ENCODE measurements around the gene TPO. TPM values are rescaled to one million over a fixed set of nuclear protein-coding genes. Genes with fewer than 3 reads are reported as not detected.

TPO gene
- total and polyA plus RNA-seq, 9 donors: 0.08 to 0.53 (median 0.18) TPM

DNA sequence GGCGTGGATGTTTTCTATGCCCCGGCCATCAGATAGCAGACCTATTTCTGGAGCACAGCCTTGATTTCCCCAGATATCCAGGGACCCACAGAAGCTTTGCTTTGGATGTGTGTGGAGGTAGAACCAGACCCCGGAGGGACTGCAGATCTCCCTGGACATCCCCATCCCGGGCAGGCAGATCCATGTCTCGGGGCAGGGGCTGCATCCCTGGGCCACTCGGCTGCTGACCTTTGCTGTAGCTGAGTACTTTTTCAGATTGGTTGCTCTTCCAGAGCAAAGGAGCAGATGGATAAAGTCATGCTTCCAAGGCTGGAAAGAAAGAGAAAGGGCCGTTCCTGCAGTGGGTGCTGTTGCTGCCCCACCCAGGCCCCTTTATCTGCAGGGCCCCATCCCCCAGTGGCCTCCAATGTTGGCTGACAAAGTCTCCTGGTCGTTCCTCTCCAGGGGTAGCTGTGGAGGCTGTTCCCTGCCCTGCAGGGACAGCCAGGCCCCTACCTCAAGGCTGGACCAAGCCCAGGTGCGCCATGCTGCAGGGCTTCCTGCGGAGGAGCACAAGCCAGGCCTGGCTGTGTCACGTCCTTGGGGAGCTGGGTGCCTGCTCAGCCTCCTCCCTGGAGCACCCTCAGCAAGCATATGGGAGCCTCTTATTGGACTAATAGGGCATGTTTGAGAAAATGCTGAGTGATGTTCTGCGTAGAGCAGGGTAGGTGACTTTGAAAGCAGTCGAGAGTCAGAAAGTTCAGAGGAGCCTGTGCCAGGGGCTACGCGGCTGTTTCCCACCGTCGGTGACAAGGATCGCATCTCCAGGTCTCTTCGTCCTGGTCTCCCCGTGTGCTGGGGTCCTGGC lies 68.4 kb downstream of the TPO start:
- Histone ChIP-seq H3K36me3 (ENCODE audit: control insufficient read depth, insufficient read depth, low read length) (no peaks in the 10 kb centered on the region), H3K27ac (ENCODE audit: low read length) (no peak overlapping the region), H3K27me3 (ENCODE audit: control insufficient read depth, insufficient read depth, low read length) (peaks cover 2% of the 10 kb centered on the region), H3K4me1 (ENCODE audit: control insufficient read depth, insufficient read depth, low read length) (no peaks in the 10 kb centered on the region), H3K4me3 (ENCODE audit: low read length) (no peak overlapping the region), H3K9me3 (replicated peaks; ENCODE audit: control insufficient read depth, low read depth, low read length) (no peaks in the 10 kb centered on the region)
- 85% methylated on average over 17 of the region's 20 CpGs for WGBS (ENCODE audit: insufficient coverage)
- no peak for DNase-seq

DNA sequence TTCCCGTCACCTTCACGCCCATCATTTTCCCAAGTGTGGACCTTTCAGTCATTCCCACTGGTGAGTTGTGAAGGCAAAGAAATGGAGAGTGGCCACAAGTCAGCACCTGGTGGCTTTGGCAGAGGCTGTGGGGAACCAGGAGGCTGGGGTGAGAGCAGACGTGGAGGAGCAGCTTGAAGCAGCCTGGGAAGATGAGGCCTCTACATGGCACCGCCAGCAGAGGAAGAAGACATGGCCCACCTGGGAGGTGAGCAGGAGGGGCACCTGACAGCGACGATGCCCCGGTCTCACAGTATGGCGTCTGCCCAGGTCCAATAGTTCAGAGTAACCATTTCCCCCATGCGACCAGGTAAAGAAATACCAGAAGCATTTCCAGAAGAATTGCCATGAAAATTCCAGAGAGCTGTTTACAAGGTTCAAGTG lies 69.0 kb downstream of the TPO start:
- H3K4me3 ChIP-seq (ENCODE audit: low read length): no peak overlapping the region

DNA sequence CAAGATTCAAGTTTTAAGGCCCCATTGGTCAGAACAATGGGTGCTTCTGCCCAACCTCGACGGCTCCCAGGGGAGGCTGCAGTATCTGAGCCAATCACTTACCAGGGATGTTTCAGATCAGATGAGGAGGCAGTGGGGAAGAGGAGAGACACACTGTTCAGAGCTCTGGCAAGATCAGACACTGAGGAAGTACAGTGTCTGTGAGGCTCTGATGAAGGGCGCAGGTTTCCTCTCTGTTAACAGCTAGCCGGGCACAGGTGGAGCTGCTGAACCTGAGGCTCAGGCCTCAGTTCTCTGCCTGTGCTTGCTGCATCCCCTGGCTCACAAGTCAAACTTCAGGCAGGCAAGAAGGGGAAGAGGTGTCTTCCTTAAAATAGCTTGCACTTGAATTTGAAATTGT lies 69.7 kb downstream of the TPO start:
- no peaks in the 10 kb centered on the region for H3K4me1 ChIP-seq (ENCODE audit: control insufficient read depth, insufficient read depth, low read length)

More for the DNA sequence above, 69.0 kb downstream of the TPO start:
- Histone ChIP-seq H3K27ac (ENCODE audit: low read length) (no peak overlapping the region), H3K27me3 (ENCODE audit: control insufficient read depth, insufficient read depth, low read length) (peaks cover 2% of the 10 kb centered on the region), H3K9me3 (replicated peaks; ENCODE audit: control insufficient read depth, low read depth, low read length) (no peaks in the 10 kb centered on the region), H3K36me3 (ENCODE audit: control insufficient read depth, insufficient read depth, low read length) (no peaks in the 10 kb centered on the region), H3K4me1 (ENCODE audit: control insufficient read depth, insufficient read depth, low read length) (no peaks in the 10 kb centered on the region)
- WGBS (ENCODE audit: insufficient coverage): 90% methylated on average over 7 of the region's 9 CpGs
- no peak for DNase-seq

DNA sequence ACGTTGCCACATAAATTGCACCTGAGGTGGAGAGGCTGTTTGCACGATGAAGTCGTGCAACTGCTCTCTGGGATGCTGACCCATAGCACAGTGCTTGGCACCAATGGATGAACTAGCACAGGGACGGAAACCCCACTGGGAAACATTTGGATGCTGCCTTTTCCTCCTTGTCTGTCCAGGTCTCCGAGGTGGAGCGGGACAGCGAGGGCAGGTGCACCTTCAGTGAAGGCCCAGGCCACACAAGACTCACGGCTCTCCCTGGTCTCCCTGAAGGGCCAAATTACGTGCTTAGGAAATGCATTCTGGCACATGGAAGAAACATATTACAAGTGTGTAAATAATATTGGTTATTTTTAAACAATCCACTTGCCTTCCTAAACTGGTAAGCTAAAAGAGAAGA lies 70.3 kb downstream of the TPO start:
- no peaks in the 10 kb centered on the region for H3K4me1 ChIP-seq (ENCODE audit: control insufficient read depth, insufficient read depth, low read length)
- H3K4me3 ChIP-seq (ENCODE audit: low read length): no peak overlapping the region
- H3K27me3 ChIP-seq (ENCODE audit: control insufficient read depth, insufficient read depth, low read length): peaks cover 2% of the 10 kb centered on the region
- no peak for DNase-seq
- H3K27ac ChIP-seq (ENCODE audit: low read length): no peak overlapping the region
- H3K9me3 ChIP-seq (replicated peaks; ENCODE audit: control insufficient read depth, low read depth, low read length): no peaks in the 10 kb centered on the region
- 67% methylated on average over 5 of the region's 9 CpGs for WGBS (ENCODE audit: insufficient coverage)
- no peaks in the 10 kb centered on the region for H3K36me3 ChIP-seq (ENCODE audit: control insufficient read depth, insufficient read depth, low read length)

More for the DNA sequence above, 69.7 kb downstream of the TPO start:
- Histone ChIP-seq H3K4me3 (ENCODE audit: low read length) (no peak overlapping the region), H3K36me3 (ENCODE audit: control insufficient read depth, insufficient read depth, low read length) (no peaks in the 10 kb centered on the region), H3K9me3 (replicated peaks; ENCODE audit: control insufficient read depth, low read depth, low read length) (no peaks in the 10 kb centered on the region), H3K27ac (ENCODE audit: low read length) (no peak overlapping the region), H3K27me3 (ENCODE audit: control insufficient read depth, insufficient read depth, low read length) (no peaks in the 10 kb centered on the region)
- no peak for DNase-seq
- 85% methylated on average over 4 of the region's 4 CpGs for WGBS (ENCODE audit: insufficient coverage)

DNA sequence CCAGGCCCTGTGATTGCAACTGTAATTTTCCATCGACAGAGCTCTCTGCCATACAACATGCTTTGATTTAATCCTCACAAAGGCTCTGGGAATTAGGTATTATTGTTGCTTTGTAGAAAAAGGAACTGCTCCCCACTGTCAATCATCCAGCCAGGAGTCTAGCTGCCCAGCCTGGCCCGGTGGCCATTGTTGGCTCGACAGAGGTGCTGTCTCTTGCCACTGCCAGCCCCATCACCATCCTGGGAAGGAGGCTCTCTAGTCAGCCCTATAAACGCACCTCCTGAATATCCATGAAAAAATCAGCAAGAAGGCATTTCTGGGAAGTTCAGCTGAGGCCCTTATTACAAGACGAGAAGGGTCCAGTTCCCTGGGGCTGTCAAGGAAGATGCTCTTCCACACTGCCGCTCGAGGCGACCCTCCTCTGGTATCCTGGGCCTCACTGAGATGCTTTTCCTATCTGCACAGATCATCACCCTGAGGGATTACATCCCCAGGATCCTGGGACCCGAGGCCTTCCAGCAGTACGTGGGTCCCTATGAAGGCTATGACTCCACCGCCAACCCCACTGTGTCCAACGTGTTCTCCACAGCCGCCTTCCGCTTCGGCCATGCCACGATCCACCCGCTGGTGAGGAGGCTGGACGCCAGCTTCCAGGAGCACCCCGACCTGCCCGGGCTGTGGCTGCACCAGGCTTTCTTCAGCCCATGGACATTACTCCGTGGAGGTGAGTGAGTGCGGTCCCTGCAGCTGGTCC lies 71.0 kb downstream of the TPO start:
- WGBS (ENCODE audit: insufficient coverage): 91% methylated on average over 17 of the region's 22 CpGs

DNA sequence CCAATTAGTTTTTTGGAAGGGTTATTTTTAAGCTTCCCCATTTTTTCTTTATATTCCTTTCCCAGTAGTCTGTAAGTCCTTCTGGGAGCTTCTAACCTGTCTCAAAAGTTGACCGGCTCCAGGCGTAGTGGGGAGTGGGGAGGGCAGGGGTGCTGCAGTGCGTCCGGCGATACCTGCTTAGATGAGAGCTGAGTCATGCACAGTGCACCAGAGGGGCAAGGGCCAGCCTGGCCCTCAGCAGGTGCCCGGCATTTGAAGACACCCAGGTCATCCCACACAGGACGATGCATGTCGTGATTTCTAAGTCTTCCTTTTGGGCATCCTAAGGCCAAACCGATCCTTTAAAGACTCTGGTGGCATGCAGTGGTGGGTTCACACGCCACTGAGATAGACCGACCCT lies 73.4 kb downstream of the TPO start:
- H3K9me3 ChIP-seq (replicated peaks; ENCODE audit: control insufficient read depth, low read depth, low read length): no peaks in the 10 kb centered on the region
- H3K36me3 ChIP-seq (ENCODE audit: control insufficient read depth, insufficient read depth, low read length): no peaks in the 10 kb centered on the region
- no peaks in the 10 kb centered on the region for H3K4me1 ChIP-seq (ENCODE audit: control insufficient read depth, insufficient read depth, low read length)
- no peak for DNase-seq
- no peak overlapping the region for H3K4me3 ChIP-seq (ENCODE audit: low read length)
- WGBS (ENCODE audit: insufficient coverage): 86% methylated on average over 8 of the region's 11 CpGs
- H3K27ac ChIP-seq (ENCODE audit: low read length): no peak overlapping the region
- peaks cover 2% of the 10 kb centered on the region for H3K27me3 ChIP-seq (ENCODE audit: control insufficient read depth, insufficient read depth, low read length)

More for the DNA sequence above, 71.0 kb downstream of the TPO start:
- H3K27ac ChIP-seq (ENCODE audit: low read length): no peak overlapping the region
- peaks cover 2% of the 10 kb centered on the region for H3K27me3 ChIP-seq (ENCODE audit: control insufficient read depth, insufficient read depth, low read length)
- no peaks in the 10 kb centered on the region for H3K9me3 ChIP-seq (replicated peaks; ENCODE audit: control insufficient read depth, low read depth, low read length)
- no peaks in the 10 kb centered on the region for H3K36me3 ChIP-seq (ENCODE audit: control insufficient read depth, insufficient read depth, low read length)
- no peak overlapping the region for H3K4me3 ChIP-seq (ENCODE audit: low read length)
- H3K4me1 ChIP-seq (ENCODE audit: control insufficient read depth, insufficient read depth, low read length): no peaks in the 10 kb centered on the region
- no peak for DNase-seq

DNA sequence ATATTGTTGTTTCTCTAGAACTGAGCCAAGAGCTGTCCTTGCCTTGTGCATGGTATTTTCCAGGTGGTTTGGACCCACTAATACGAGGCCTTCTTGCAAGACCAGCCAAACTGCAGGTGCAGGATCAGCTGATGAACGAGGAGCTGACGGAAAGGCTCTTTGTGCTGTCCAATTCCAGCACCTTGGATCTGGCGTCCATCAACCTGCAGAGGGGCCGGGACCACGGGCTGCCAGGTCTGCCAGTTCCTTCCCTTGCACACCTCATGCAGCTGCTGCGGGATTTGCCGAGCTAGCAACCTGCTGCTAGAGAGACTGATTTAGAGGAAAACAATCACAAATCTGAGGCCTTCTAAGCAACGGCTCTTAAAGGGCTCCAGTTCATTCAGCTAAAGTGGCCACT lies 74.5 kb downstream of the TPO start:
- Histone ChIP-seq H3K4me3 (ENCODE audit: low read length) (no peak overlapping the region), H3K27me3 (ENCODE audit: control insufficient read depth, insufficient read depth, low read length) (peaks cover 2% of the 10 kb centered on the region), H3K27ac (ENCODE audit: low read length) (no peak overlapping the region), H3K9me3 (replicated peaks; ENCODE audit: control insufficient read depth, low read depth, low read length) (no peaks in the 10 kb centered on the region), H3K4me1 (ENCODE audit: control insufficient read depth, insufficient read depth, low read length) (no peaks in the 10 kb centered on the region), H3K36me3 (ENCODE audit: control insufficient read depth, insufficient read depth, low read length) (no peaks in the 10 kb centered on the region)
- no peak for DNase-seq
- 47% methylated on average over 9 of the region's 9 CpGs for WGBS (ENCODE audit: insufficient coverage)

DNA sequence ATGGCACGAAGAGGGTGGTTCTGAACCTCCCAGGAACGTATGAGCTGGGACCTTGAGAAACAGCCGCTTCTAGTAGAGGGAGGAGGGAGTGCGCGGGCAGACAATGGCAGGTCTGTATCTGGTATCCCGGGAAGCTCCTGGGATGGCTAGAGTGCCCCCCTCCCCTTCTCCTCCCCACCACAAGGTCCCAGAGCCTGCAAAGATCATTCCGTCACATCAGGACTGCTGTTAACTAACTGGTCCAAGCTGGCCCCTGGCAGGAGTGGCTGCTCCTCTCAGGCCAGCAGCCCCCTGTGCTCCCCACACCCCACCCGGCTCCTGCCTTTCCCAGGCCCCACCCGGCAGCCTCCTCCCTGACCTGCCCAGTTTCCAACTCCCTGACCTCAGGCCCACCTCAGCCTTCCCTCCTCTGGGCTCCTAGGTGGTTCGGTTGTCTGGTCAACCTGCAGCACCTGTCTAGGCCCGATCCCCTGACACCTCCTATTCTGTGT lies 75.0 kb downstream of the TPO start:
- 39% methylated on average over 3 of the region's 11 CpGs for WGBS (ENCODE audit: insufficient coverage)

DNA sequence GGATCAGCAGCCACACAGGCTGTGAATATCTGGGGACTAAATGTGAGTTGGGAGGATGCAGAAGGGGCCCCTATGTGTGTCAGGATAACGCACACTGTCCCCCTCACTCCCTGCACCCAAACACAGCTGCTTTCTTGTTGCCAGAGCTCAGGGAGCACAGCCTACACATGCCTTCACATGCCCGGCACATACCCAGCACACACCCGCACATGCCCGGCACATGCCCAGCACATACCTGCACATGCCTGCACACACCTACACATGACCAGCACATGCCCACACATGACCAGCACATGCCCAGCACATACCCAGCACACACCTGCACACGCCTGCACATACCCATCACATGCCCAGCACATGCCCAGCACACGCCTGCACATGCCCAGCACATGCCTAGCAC lies 75.6 kb downstream of the TPO start:
- Histone ChIP-seq H3K27me3 (ENCODE audit: control insufficient read depth, insufficient read depth, low read length) (peaks cover 2% of the 10 kb centered on the region), H3K9me3 (replicated peaks; ENCODE audit: control insufficient read depth, low read depth, low read length) (no peaks in the 10 kb centered on the region), H3K4me3 (ENCODE audit: low read length) (no peak overlapping the region), H3K36me3 (ENCODE audit: control insufficient read depth, insufficient read depth, low read length) (no peaks in the 10 kb centered on the region), H3K4me1 (ENCODE audit: control insufficient read depth, insufficient read depth, low read length) (no peaks in the 10 kb centered on the region), H3K27ac (ENCODE audit: low read length) (no peak overlapping the region)
- WGBS (ENCODE audit: insufficient coverage): 91% methylated on average over 4 of the region's 6 CpGs
- DNase-seq: no peak

More for the DNA sequence above, 75.0 kb downstream of the TPO start:
- DNase-seq: no peak
- no peak overlapping the region for H3K4me3 ChIP-seq (ENCODE audit: low read length)
- H3K4me1 ChIP-seq (ENCODE audit: control insufficient read depth, insufficient read depth, low read length): no peaks in the 10 kb centered on the region
- H3K36me3 ChIP-seq (ENCODE audit: control insufficient read depth, insufficient read depth, low read length): no peaks in the 10 kb centered on the region
- H3K9me3 ChIP-seq (replicated peaks; ENCODE audit: control insufficient read depth, low read depth, low read length): no peaks in the 10 kb centered on the region
- H3K27ac ChIP-seq (ENCODE audit: low read length): no peak overlapping the region
- H3K27me3 ChIP-seq (ENCODE audit: control insufficient read depth, insufficient read depth, low read length): peaks cover 2% of the 10 kb centered on the region

DNA sequence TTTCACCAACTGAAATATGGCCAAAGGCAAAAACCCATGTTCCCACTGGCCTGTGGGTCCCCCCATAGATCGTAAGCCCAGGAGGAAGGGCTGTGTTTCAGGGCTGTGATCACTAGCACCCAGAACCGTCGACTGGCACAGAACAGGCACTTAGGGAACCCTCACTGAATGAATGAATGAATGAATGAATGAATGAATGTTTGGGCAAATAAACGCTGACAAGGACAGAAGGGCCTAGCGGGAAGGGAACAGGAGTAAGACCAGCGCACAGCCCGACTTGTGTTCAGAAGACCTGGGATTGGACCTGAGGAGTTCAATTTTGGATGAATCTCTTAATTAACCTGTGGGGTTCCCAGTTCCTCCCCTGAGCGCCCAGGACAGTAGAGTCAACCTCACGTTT lies 76.2 kb downstream of the TPO start:
- Histone ChIP-seq H3K9me3 (replicated peaks; ENCODE audit: control insufficient read depth, low read depth, low read length) (no peaks in the 10 kb centered on the region), H3K4me1 (ENCODE audit: control insufficient read depth, insufficient read depth, low read length) (no peaks in the 10 kb centered on the region), H3K36me3 (ENCODE audit: control insufficient read depth, insufficient read depth, low read length) (no peaks in the 10 kb centered on the region), H3K27me3 (ENCODE audit: control insufficient read depth, insufficient read depth, low read length) (peaks cover 2% of the 10 kb centered on the region), H3K27ac (ENCODE audit: low read length) (no peak overlapping the region), H3K4me3 (ENCODE audit: low read length) (no peak overlapping the region)
- DNase-seq: no peak
- 90% methylated on average over 9 of the region's 9 CpGs for WGBS (ENCODE audit: insufficient coverage)
